Measurements from ENCODE around the gene MOB3A. TPM values are rescaled to one million over a fixed set of nuclear protein-coding genes. Genes with fewer than 3 reads are reported as not detected.
A peak's percentile ranks its signal among the peaks of the same experiment; 100 is the strongest.
"Not testable (repeated sequence)": the region's sequence is repeated elsewhere in the genome, so short reads cannot be mapped to it uniquely, and the experiment has no call there.

The MOB3A gene
- polyA plus RNA-seq, 4 donors: 7.6 to 18.3 (median 14.5) TPM

GRCh38 chr19:2034253-2034652 is 61.9 kb downstream of the MOB3A start:
- FAIRE-seq; H3K27me3 ChIP-seq (ENCODE audit: control insufficient read depth in 3 of 3, insufficient read depth in 3 of 3, low read length in 3 of 3); DNase-seq: not testable (repeated sequence)
- peak overlapping the region in 2 of 3 donors; percentile 15 to 76 for H3K27ac ChIP-seq (ENCODE audit: low read depth in 1 of 3, low read length in 2 of 3)
- H3K9me3 ChIP-seq (ENCODE audit: control insufficient read depth in 2 of 2, insufficient read depth in 1 of 2, low read depth in 1 of 2, low read length in 1 of 2): peaks cover 0 to 14% of the 10 kb centered on the region in 2 donors
- WGBS, 3 donors: 37 to 77% (median 57%) methylated on average over 12 to 15 of the region's 15 CpGs
- peak overlapping the region in 2 of 3 donors; percentile 11 to 25 for H3K4me3 ChIP-seq (ENCODE audit: low read depth in 1 of 3, low read length in 3 of 3)
- peaks cover 0 to 12% (median 6%) of the 10 kb centered on the region in 3 donors for H3K4me1 ChIP-seq (ENCODE audit: control insufficient read depth in 3 of 3, insufficient read depth in 2 of 3, low read depth in 1 of 3, low read length in 2 of 3)
- H3K36me3 ChIP-seq (ENCODE audit: control insufficient read depth in 3 of 3, insufficient read depth in 2 of 3, low read depth in 1 of 3, low read length in 3 of 3): peaks cover 6 to 20% (median 9%) of the 10 kb centered on the region in 3 donors

- H3K4me3 ChIP-seq (ENCODE audit: low read depth in 1 of 3, low read length in 3 of 3): no peak overlapping the region
- FAIRE-seq: no peak
- peaks cover 2 to 16% (median 8%) of the 10 kb centered on the region in 3 donors for H3K36me3 ChIP-seq (ENCODE audit: control insufficient read depth in 3 of 3, insufficient read depth in 2 of 3, low read depth in 1 of 3, low read length in 3 of 3)
- peaks cover 0 to 14% of the 10 kb centered on the region in 2 donors for H3K9me3 ChIP-seq (ENCODE audit: control insufficient read depth in 2 of 2, insufficient read depth in 1 of 2, low read depth in 1 of 2, low read length in 1 of 2)
- H3K27me3 ChIP-seq (ENCODE audit: control insufficient read depth in 3 of 3, insufficient read depth in 3 of 3, low read length in 3 of 3): no peaks in the 10 kb centered on the region
- peaks cover 0 to 12% (median 6%) of the 10 kb centered on the region in 3 donors for H3K4me1 ChIP-seq (ENCODE audit: control insufficient read depth in 3 of 3, insufficient read depth in 2 of 3, low read depth in 1 of 3, low read length in 2 of 3)
- no peak for DNase-seq
- 66 to 79% (median 72%) methylated on average over 8 to 9 of the region's 9 CpGs for WGBS, 3 donors
- no peak overlapping the region for H3K27ac ChIP-seq (ENCODE audit: low read depth in 1 of 3, low read length in 2 of 3)
Measured at GRCh38 chr19:2033825-2034159, 62.3 kb downstream of the MOB3A start.

- DNase-seq (no peak), FAIRE-seq (no peak)
- Histone ChIP-seq H3K9me3 (ENCODE audit: control insufficient read depth in 2 of 2, insufficient read depth in 1 of 2, low read depth in 1 of 2, low read length in 1 of 2) (peaks cover 0 to 14% of the 10 kb centered on the region in 2 donors), H3K27me3 (ENCODE audit: control insufficient read depth in 3 of 3, insufficient read depth in 3 of 3, low read length in 3 of 3) (no peaks in the 10 kb centered on the region), H3K36me3 (ENCODE audit: control insufficient read depth in 3 of 3, insufficient read depth in 2 of 3, low read depth in 1 of 3, low read length in 3 of 3) (peaks cover 1 to 10% (median 3%) of the 10 kb centered on the region in 3 donors), H3K27ac (ENCODE audit: low read depth in 1 of 3, low read length in 2 of 3) (peak overlapping the region in 2 of 3 donors; percentile 36 to 97), H3K4me3 (ENCODE audit: low read depth in 1 of 3, low read length in 3 of 3) (no peak overlapping the region), H3K4me1 (ENCODE audit: control insufficient read depth in 3 of 3, insufficient read depth in 2 of 3, low read depth in 1 of 3, low read length in 2 of 3) (peaks cover 0 to 12% (median 6%) of the 10 kb centered on the region in 3 donors)
- 86 to 94% (median 90%) methylated on average over 6 of the region's 6 CpGs for WGBS, 3 donors
Measured at GRCh38 chr19:2033115-2033824, 62.9 kb downstream of the MOB3A start.

- DNase-seq (peak in 1 of 2 donors; percentile 94), FAIRE-seq (no peak)
- no peaks in the 10 kb centered on the region for H3K27me3 ChIP-seq (ENCODE audit: control insufficient read depth in 3 of 3, insufficient read depth in 3 of 3, low read length in 3 of 3)
- H3K4me1 ChIP-seq (ENCODE audit: control insufficient read depth in 3 of 3, insufficient read depth in 2 of 3, low read depth in 1 of 3, low read length in 2 of 3): peaks cover 0 to 12% (median 6%) of the 10 kb centered on the region in 3 donors
- 5 to 8% (median 8%) methylated on average over 18 to 19 of the region's 19 CpGs for WGBS, 3 donors
- H3K4me3 ChIP-seq (ENCODE audit: low read depth in 1 of 3, low read length in 3 of 3): no peak overlapping the region
- H3K27ac ChIP-seq (ENCODE audit: low read depth in 1 of 3, low read length in 2 of 3): peak overlapping the region; percentile 38 to 97 (median 90)
- peaks cover 0 to 2% (median 0%) of the 10 kb centered on the region in 3 donors for H3K36me3 ChIP-seq (ENCODE audit: control insufficient read depth in 3 of 3, insufficient read depth in 2 of 3, low read depth in 1 of 3, low read length in 3 of 3)
- H3K9me3 ChIP-seq (ENCODE audit: control insufficient read depth in 2 of 2, insufficient read depth in 1 of 2, low read depth in 1 of 2, low read length in 1 of 2): peaks cover 0 to 14% of the 10 kb centered on the region in 2 donors
Measured at GRCh38 chr19:2032296-2032941, 63.7 kb downstream of the MOB3A start.

DNA sequence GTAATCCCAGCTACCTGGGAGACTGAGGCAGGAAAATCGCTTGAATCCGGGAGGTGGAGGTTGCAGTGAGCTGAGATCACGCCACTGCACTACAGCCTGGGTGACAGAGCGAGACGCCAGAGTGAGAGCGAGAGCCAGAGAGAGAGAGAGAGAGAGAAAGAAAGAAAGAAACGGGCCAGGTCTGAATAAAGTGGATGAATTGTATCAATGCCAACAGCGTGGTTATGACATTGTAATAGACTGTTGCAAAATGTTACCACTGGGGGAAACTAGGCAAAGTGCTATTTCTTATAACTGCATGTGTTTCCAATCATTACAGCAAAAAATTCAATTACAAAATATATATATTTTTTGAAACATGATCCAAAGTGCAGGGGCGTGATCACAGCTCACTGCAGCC is 68.8 kb downstream of the MOB3A start:
- Histone ChIP-seq H3K4me3 (ENCODE audit: low read depth in 1 of 3, low read length in 3 of 3) (no peak overlapping the region), H3K9me3 (ENCODE audit: control insufficient read depth in 2 of 2, insufficient read depth in 1 of 2, low read depth in 1 of 2, low read length in 1 of 2) (peaks cover 0 to 8% of the 10 kb centered on the region in 2 donors), H3K4me1 (ENCODE audit: control insufficient read depth in 3 of 3, insufficient read depth in 2 of 3, low read depth in 1 of 3, low read length in 2 of 3) (peaks cover 0 to 5% (median 3%) of the 10 kb centered on the region in 3 donors), H3K27me3 (ENCODE audit: control insufficient read depth in 3 of 3, insufficient read depth in 3 of 3, low read length in 3 of 3) (no peaks in the 10 kb centered on the region), H3K27ac (ENCODE audit: low read depth in 1 of 3, low read length in 2 of 3) (no peak overlapping the region), H3K36me3 (ENCODE audit: control insufficient read depth in 3 of 3, insufficient read depth in 2 of 3, low read depth in 1 of 3, low read length in 3 of 3) (no peaks in the 10 kb centered on the region)
- 71 to 76% (median 72%) methylated on average over 9 of the region's 9 CpGs for WGBS, 3 donors
- FAIRE-seq: no peak
- DNase-seq: no peak

DNA sequence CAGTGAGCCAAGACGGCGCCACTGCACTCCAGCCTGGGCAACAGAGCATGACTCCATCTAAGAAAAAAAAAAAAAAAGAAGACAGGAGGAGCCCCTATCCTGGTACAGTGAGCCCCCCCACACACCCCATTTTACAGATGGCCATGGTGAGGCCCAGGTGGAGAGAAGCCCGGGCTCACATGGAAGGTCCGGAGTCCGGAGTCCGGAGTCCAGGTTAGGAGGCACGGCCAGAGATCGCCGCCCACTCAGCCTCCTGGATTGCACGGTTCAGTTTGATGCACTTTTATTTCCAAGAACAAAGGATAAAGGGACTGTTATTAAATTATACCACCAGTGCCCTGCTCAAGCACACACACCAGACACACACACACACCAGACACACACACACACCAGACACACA is 69.4 kb downstream of the MOB3A start:
- H3K4me3 ChIP-seq (ENCODE audit: low read depth in 1 of 3, low read length in 3 of 3): no peak overlapping the region
- no peak overlapping the region for H3K27ac ChIP-seq (ENCODE audit: low read depth in 1 of 3, low read length in 2 of 3)
- peak in 1 of 2 donors; percentile 75 for DNase-seq
- H3K36me3 ChIP-seq (ENCODE audit: control insufficient read depth in 3 of 3, insufficient read depth in 2 of 3, low read depth in 1 of 3, low read length in 3 of 3): no peaks in the 10 kb centered on the region
- peaks cover 0 to 8% of the 10 kb centered on the region in 2 donors for H3K9me3 ChIP-seq (ENCODE audit: control insufficient read depth in 2 of 2, insufficient read depth in 1 of 2, low read depth in 1 of 2, low read length in 1 of 2)
- no peak for FAIRE-seq
- H3K27me3 ChIP-seq (ENCODE audit: control insufficient read depth in 3 of 3, insufficient read depth in 3 of 3, low read length in 3 of 3): no peaks in the 10 kb centered on the region
- WGBS, 3 donors: 28 to 69% (median 43%) methylated on average over 10 of the region's 10 CpGs
- H3K4me1 ChIP-seq (ENCODE audit: control insufficient read depth in 3 of 3, insufficient read depth in 2 of 3, low read depth in 1 of 3, low read length in 2 of 3): no peaks in the 10 kb centered on the region

- no peak for FAIRE-seq
- Histone ChIP-seq H3K27me3 (ENCODE audit: control insufficient read depth in 3 of 3, insufficient read depth in 3 of 3, low read length in 3 of 3) (no peaks in the 10 kb centered on the region), H3K36me3 (ENCODE audit: control insufficient read depth in 3 of 3, insufficient read depth in 2 of 3, low read depth in 1 of 3, low read length in 3 of 3) (no peaks in the 10 kb centered on the region), H3K27ac (ENCODE audit: low read depth in 1 of 3, low read length in 2 of 3) (no peak overlapping the region), H3K9me3 (ENCODE audit: control insufficient read depth in 2 of 2, insufficient read depth in 1 of 2, low read depth in 1 of 2, low read length in 1 of 2) (peaks cover 0 to 8% of the 10 kb centered on the region in 2 donors), H3K4me3 (ENCODE audit: low read depth in 1 of 3, low read length in 3 of 3) (no peak overlapping the region), H3K4me1 (ENCODE audit: control insufficient read depth in 3 of 3, insufficient read depth in 2 of 3, low read depth in 1 of 3, low read length in 2 of 3) (peaks cover 0 to 3% (median 0%) of the 10 kb centered on the region in 3 donors)
- WGBS, 3 donors: 95 to 100% (median 98%) methylated on average over 2 of the region's 2 CpGs
- DNase-seq: no peak
Measured at GRCh38 chr19:2022289-2022688, 73.8 kb downstream of the MOB3A start.

- no peaks in the 10 kb centered on the region for H3K36me3 ChIP-seq (ENCODE audit: control insufficient read depth in 3 of 3, insufficient read depth in 2 of 3, low read depth in 1 of 3, low read length in 3 of 3)
- H3K4me1 ChIP-seq (ENCODE audit: control insufficient read depth in 3 of 3, insufficient read depth in 2 of 3, low read depth in 1 of 3, low read length in 2 of 3): peaks cover 0 to 3% (median 0%) of the 10 kb centered on the region in 3 donors
- 52 to 75% (median 74%) methylated on average over 3 to 4 of the region's 4 CpGs for WGBS, 3 donors
- H3K27me3 ChIP-seq (ENCODE audit: control insufficient read depth in 3 of 3, insufficient read depth in 3 of 3, low read length in 3 of 3): no peaks in the 10 kb centered on the region
- no peak for DNase-seq
- H3K4me3 ChIP-seq (ENCODE audit: low read depth in 1 of 3, low read length in 3 of 3): no peak overlapping the region
- no peak for FAIRE-seq
- no peak overlapping the region for H3K27ac ChIP-seq (ENCODE audit: low read depth in 1 of 3, low read length in 2 of 3)
- peaks cover 0 to 6% of the 10 kb centered on the region in 2 donors for H3K9me3 ChIP-seq (ENCODE audit: control insufficient read depth in 2 of 2, insufficient read depth in 1 of 2, low read depth in 1 of 2, low read length in 1 of 2)
Measured at GRCh38 chr19:2021453-2022140, 74.5 kb downstream of the MOB3A start.
